ENCODE data around the gene FUT8.
"Not testable (repeated sequence)": the region's sequence is repeated elsewhere in the genome, so short reads cannot be mapped to it uniquely, and the experiment has no call there.

Gene FUT8

GRCh38 chr14:65628664-65629063 is 216.1 kb downstream of the FUT8 start:
- no peak for DNase-seq

GRCh38 chr14:65631040-65631439 is 218.5 kb downstream of the FUT8 start:
- DNase-seq, result no peak

- DNase-seq, result no peak
Observed at GRCh38 chr14:65632487-65632886, 220.0 kb downstream of the FUT8 start.

GRCh38 chr14:65633666-65634065 is 221.1 kb downstream of the FUT8 start:
- not testable (repeated sequence) for DNase-seq

- DNase-seq, result peak; percentile 69
Observed at GRCh38 chr14:65637780-65638179, 225.2 kb downstream of the FUT8 start.

GRCh38 chr14:65639216-65639615 is 226.7 kb downstream of the FUT8 start:
- no peak for DNase-seq

- DNase-seq, result no peak
Observed at GRCh38 chr14:65650826-65651225, 238.3 kb downstream of the FUT8 start.

GRCh38 chr14:65656554-65656953 is 244.0 kb downstream of the FUT8 start:
- DNase-seq, result no peak

- DNase-seq, result no peak
Observed at GRCh38 chr14:65658202-65658601, 245.7 kb downstream of the FUT8 start.

- DNase-seq, result no peak
Observed at GRCh38 chr14:65661865-65662264, 249.3 kb downstream of the FUT8 start.

GRCh38 chr14:65664436-65664835 is 251.9 kb downstream of the FUT8 start:
- no peak for DNase-seq

- DNase-seq, result no peak
Observed at GRCh38 chr14:65676361-65677014, 264.0 kb downstream of the FUT8 start.

GRCh38 chr14:65685572-65685971 is 273.0 kb downstream of the FUT8 start:
- no peak for DNase-seq

- DNase-seq, result no peak
Observed at GRCh38 chr14:65686761-65687160, 274.2 kb downstream of the FUT8 start.

GRCh38 chr14:65689070-65689469 is 276.5 kb downstream of the FUT8 start:
- DNase-seq, result no peak

GRCh38 chr14:65692566-65692965 is 280.0 kb downstream of the FUT8 start:
- DNase-seq, result not testable (repeated sequence)

GRCh38 chr14:65696801-65697200 is 284.3 kb downstream of the FUT8 start:
- DNase-seq, result no peak

GRCh38 chr14:65703521-65703920 is 291.0 kb downstream of the FUT8 start:
- no peak for DNase-seq

- no peak for DNase-seq
Observed at GRCh38 chr14:65703996-65704395, 291.5 kb downstream of the FUT8 start.

GRCh38 chr14:65704437-65704836 is 291.9 kb downstream of the FUT8 start:
- DNase-seq, result no peak

- DNase-seq, result no peak
Observed at GRCh38 chr14:65704850-65705249, 292.3 kb downstream of the FUT8 start.

- DNase-seq, result no peak
Observed at GRCh38 chr14:65709576-65709975, 297.0 kb downstream of the FUT8 start.

- DNase-seq, result not testable (repeated sequence)
Observed at GRCh38 chr14:65716813-65717212, 304.3 kb downstream of the FUT8 start.

- not testable (repeated sequence) for DNase-seq
Observed at GRCh38 chr14:65717384-65717915, 304.9 kb downstream of the FUT8 start.

GRCh38 chr14:65718629-65719028 is 306.1 kb downstream of the FUT8 start:
- DNase-seq, result no peak
